ENCODE measurements around the gene ST6GALNAC4.

DNA sequence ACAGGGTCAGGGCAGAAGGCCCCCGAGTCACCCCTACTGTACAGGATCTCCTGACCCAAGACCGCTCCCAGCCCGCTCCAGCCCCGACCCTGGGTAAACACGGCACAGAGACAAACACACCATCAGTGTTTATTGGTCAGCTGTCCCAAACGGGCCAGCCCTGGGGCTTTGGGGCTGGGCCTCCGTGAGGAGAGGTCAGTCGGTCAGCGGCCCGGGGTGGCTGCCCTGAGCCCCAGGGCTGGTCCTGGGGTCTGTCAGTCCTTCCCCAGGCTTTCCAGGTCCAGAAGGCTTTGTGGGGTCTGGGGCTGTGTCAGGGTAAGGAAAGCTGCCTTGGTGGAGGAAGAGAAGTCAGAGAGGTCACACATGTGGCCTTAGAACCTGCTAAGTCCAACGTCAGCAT, 18.1 kb upstream of the ST6GALNAC4 start:
- TF ChIP-seq POLR2A (IDR thresholded peaks at IDR 0.05) = no peak
- TF ChIP-seq, protein P1, sequence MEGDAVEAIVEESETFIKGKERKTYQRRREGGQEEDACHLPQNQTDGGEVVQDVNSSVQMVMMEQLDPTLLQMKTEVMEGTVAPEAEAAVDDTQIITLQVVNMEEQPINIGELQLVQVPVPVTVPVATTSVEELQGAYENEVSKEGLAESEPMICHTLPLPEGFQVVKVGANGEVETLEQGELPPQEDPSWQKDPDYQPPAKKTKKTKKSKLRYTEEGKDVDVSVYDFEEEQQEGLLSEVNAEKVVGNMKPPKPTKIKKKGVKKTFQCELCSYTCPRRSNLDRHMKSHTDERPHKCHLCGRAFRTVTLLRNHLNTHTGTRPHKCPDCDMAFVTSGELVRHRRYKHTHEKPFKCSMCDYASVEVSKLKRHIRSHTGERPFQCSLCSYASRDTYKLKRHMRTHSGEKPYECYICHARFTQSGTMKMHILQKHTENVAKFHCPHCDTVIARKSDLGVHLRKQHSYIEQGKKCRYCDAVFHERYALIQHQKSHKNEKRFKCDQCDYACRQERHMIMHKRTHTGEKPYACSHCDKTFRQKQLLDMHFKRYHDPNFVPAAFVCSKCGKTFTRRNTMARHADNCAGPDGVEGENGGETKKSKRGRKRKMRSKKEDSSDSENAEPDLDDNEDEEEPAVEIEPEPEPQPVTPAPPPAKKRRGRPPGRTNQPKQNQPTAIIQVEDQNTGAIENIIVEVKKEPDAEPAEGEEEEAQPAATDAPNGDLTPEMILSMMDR (IDR thresholded peaks at IDR 0.05) = no peak
